K562 (cell line): Measurements from ENCODE around the gene KMT5C. TPM values are rescaled to one million over a fixed set of nuclear protein-coding genes. Genes with fewer than 3 reads are reported as not detected.
"Not testable (repeated sequence)": the region's sequence is repeated elsewhere in the genome, so short reads cannot be mapped to it uniquely, and the experiment has no call there.

ENCODE experiments used
- ATAC-seq: fragments of 200-7000 bp; cut with Tn5 transposase; 3 replicates; pipeline ENCODE4 v1.9.1; 2020; ENCODE audit warnings: moderate library complexity
- BruUV-seq: library from RNA; stranded (reverse); fragments of 400-500 nt; replicated peaks from 2 replicates; lab custom pipeline; 2021; lab: Mats Ljungman, UMichigan
- CTCF ChIA-PET: fragments of 300-600 bp; formaldehyde crosslinking; extraction: SDS; loops from one replicate; lab custom pipeline; 2021; ENCODE audit warnings: low intra/inter-chr PET ratio; lab: Yijun Ruan, JAX
- POLR2A ChIA-PET: fragments of 300-600, 350-650 bp; sonication (Branson Sonifier 250); formaldehyde crosslinking; extraction: SDS; loops from one replicate; lab custom pipeline; 2021; ENCODE audit warnings: antibody characterized with exemption, inconsistent platforms; lab: Yijun Ruan, JAX
- DNase-seq, 4 experiments: peaks; one replicate each; pipeline versions ENCODE4 v3.0.0 to v3.0.0-alpha.2; 2011 to 2018; ENCODE audit warnings: low spot score in 3 of 4, mixed read lengths in 3 of 4; ENCODE audit errors: extremely low read depth in 1 of 4
- FAIRE-seq: peaks from 2 replicates; lab custom pipeline; 2011; peaks lifted over from hg19 to GRCh38; lab: Jason Lieb, UNC
- H2AFZ ChIP-seq: 2 replicates; pipeline ENCODE4 v1.6.0; 2011; ENCODE audit warnings: low read depth, low read length, control low read depth, inconsistent platforms
- H3K27ac ChIP-seq: fragments of 200-600 bp; 3 replicates; pipeline ENCODE4 v1.8.0; 2011; ENCODE audit warnings: low read depth, mild to moderate bottlenecking, control low read depth, inconsistent platforms, low read length, moderate library complexity, mixed read lengths; ENCODE audit errors: extremely low read depth
- H3K27me3 ChIP-seq, 2 experiments: fragments of 300-600 bp in 1 of 2; 2 replicates in 1 of 2; 3 replicates in 1 of 2; pipeline versions ENCODE4 v1.6.0 to v1.8.0; 2011; ENCODE audit warnings: inconsistent platforms in 2 of 2, low read length in 2 of 2, mild to moderate bottlenecking in 1 of 2, mixed read lengths in 1 of 2, moderate library complexity in 1 of 2; ENCODE audit not compliant: control insufficient read depth in 2 of 2, insufficient read depth in 2 of 2
- H3K36me3 ChIP-seq: fragments of 300-600 bp; 3 replicates; pipeline ENCODE4 v1.8.0; 2011; ENCODE audit warnings: mild to moderate bottlenecking, low read length, inconsistent platforms; ENCODE audit not compliant: control insufficient read depth, insufficient read depth
- H3K4me1 ChIP-seq, 2 experiments: fragments of 200-600 bp in 1 of 2; replicated peaks in 1 of 2; 2 replicates in 1 of 2; 3 replicates in 1 of 2; pipeline versions ENCODE4 v1.5.1 to v1.8.0; 2011; ENCODE audit warnings: inconsistent platforms in 2 of 2, low read length in 2 of 2, mild to moderate bottlenecking in 1 of 2, mixed read lengths in 1 of 2, moderate library complexity in 1 of 2; ENCODE audit not compliant: control insufficient read depth in 2 of 2, insufficient read depth in 2 of 2
- H3K4me2 ChIP-seq: 2 replicates; pipeline ENCODE4 v1.6.1; 2011; ENCODE audit warnings: low read length, control low read depth, inconsistent platforms, mixed read lengths; ENCODE audit not compliant: insufficient read depth
- H3K4me3 ChIP-seq: fragments of 200-600 bp; sonication (generic), shearing (Covaris generic); 2 replicates; pipeline ENCODE4 v1.5.1; 2016; ENCODE audit warnings: control low read depth, inconsistent platforms
- H3K79me2 ChIP-seq: fragments of 200-600 bp; 3 replicates; pipeline ENCODE4 v1.8.0; 2011; ENCODE audit warnings: low read length, inconsistent platforms; ENCODE audit not compliant: control insufficient read depth, insufficient read depth
- H3K9ac ChIP-seq, 2 experiments: 2 replicates each; pipeline versions ENCODE4 v1.6.0 to v1.6.1; 2011; ENCODE audit warnings: low read depth in 2 of 2, low read length in 2 of 2, control low read depth in 1 of 2, inconsistent platforms in 1 of 2, mild to moderate bottlenecking in 1 of 2, mixed read lengths in 1 of 2; ENCODE audit not compliant: insufficient read depth in 1 of 2
- H3K9me1 ChIP-seq: one replicate; pipeline ENCODE4 v1.6.0; 2011; ENCODE audit warnings: inconsistent platforms, mild to moderate bottlenecking, low read length, moderate library complexity; ENCODE audit not compliant: control insufficient read depth, insufficient read depth
- H3K9me3 ChIP-seq: replicated peaks from 2 replicates; pipeline ENCODE4 v1.5.1; 2011; ENCODE audit warnings: low read depth, low read length, inconsistent platforms; ENCODE audit not compliant: control insufficient read depth, insufficient read depth
- H4K20me1 ChIP-seq: replicated peaks from 2 replicates; pipeline ENCODE4 v1.6.1; 2011; ENCODE audit warnings: low read length, inconsistent platforms, mixed read lengths; ENCODE audit not compliant: control insufficient read depth, insufficient read depth
- ATF1 ChIP-seq, 2 experiments: fragments of 450-650 bp in 1 of 2; IDR thresholded peaks; 2 replicates each; pipeline ENCODE4 v1.6.1; 2016; ENCODE audit warnings: missing compliant biosample characterization in 1 of 2, missing genetic modification characterization in 1 of 2
- CREB1 ChIP-seq, 2 experiments: sonication (generic) in 1 of 2; formaldehyde crosslinking in 1 of 2; IDR thresholded peaks; 2 replicates each; pipeline versions ENCODE4 v1.6.1 to v1.8.0; 2012 to 2022; ENCODE audit warnings: inconsistent platforms in 1 of 2, mild to moderate bottlenecking in 1 of 2, missing genetic modification reagents in 1 of 2, moderate library complexity in 1 of 2
- CREM ChIP-seq: IDR thresholded peaks from 2 replicates; pipeline ENCODE4 v1.6.1; 2014; ENCODE audit warnings: antibody characterized with exemption, low read depth
- KDM1A ChIP-seq, 2 experiments: fragments of 450-650 bp; IDR thresholded peaks; 2 replicates each; pipeline ENCODE4 v1.6.1; 2016; ENCODE audit warnings: mild to moderate bottlenecking in 2 of 2
- RBM25 ChIP-seq: fragments of 200-400 bp; formaldehyde crosslinking; IDR thresholded peaks from 2 replicates; pipeline ENCODE4 v1.6.1; 2018; ENCODE audit warnings: low read length, low read depth, moderate library complexity; ENCODE audit not compliant: severe bottlenecking
- RFX5 ChIP-seq: IDR thresholded peaks from 2 replicates; pipeline ENCODE4 v1.6.1; 2011; ENCODE audit warnings: low read depth, mild to moderate bottlenecking, improper control_type of control experiment, low read length
- ZNF592 ChIP-seq: fragments of 450-650 bp; IDR thresholded peaks from 2 replicates; pipeline ENCODE4 v1.6.1; 2017; ENCODE audit warnings: antibody characterized with exemption, mild to moderate bottlenecking
- WGBS: fragments of 100-300 bp; shearing (Covaris generic); methylation state at CpG from one replicate; pipeline ENCODE4 v1.1.6; 2016; ENCODE audit warnings: low coverage, mixed read lengths; ENCODE audit not compliant: insufficient coverage; ENCODE audit errors: missing lambda C conversion rate; 5-methylcytosine and 5-hydroxymethylcytosine counted together
- in situ Hi-C: fragments of 300-500 bp; cut with MboI; formaldehyde crosslinking; loops from 4 replicates; pipeline ENCODE4 v1.15.0; 2018; ENCODE audit warnings: inconsistent platforms, mixed read lengths
- intact Hi-C: fragments of 100-400 bp; cut with micrococcal nuclease; formaldehyde crosslinking; loops from 2 replicates; pipeline ENCODE4 v1.14.2; 2022
- polyA plus RNA-seq, 8 experiments: library from polyadenylated mRNA; depleted of rRNA in 4 of 8; stranded (reverse) in 5 of 8; unstranded in 3 of 8; fragments of >200 nt; fragmentation: Nextera tagmentation in 2 of 8; fragmentation: Illumina TruSeq in 1 of 8; extraction: Ambion mirVana in 2 of 8; extraction: Trizol in 1 of 8; gene quantifications; 2 replicates each; pipeline versions ENCODE4 v1.2.1 to v1.2.3, GENCODE V29; 2011 to 2014; ENCODE audit warnings: inconsistent platforms in 1 of 8, missing spikeins in 1 of 8
- total RNA-seq, 7 experiments: library from RNA; depleted of rRNA in 6 of 7; stranded (reverse); fragments of >200 nt in 6 of 7; fragmentation: Illumina TruSeq in 2 of 7; extraction: Trizol in 2 of 7; gene quantifications; 2 replicates each; pipeline versions ENCODE4 v1.2.1 to v1.2.3, GENCODE V29; 2011 to 2021; ENCODE audit warnings: low replicate concordance in 1 of 7

The KMT5C gene
- total and polyA plus RNA-seq, 9 of the 15 experiments (the other 6 are each of a cell fraction or from before 2014, with no cell fraction given): 0.15 to 53.5 (median 16.6) TPM

GRCh38 chr19:55325172-55325571 lies 14.5 kb upstream of the KMT5C start, which contains the start of gene TMEM150B (continued):
- peak; percentile 83 for TF ChIP-seq ZNF592

- H3K79me2 ChIP-seq; intact Hi-C loops; DNase-seq; H3K36me3 ChIP-seq; H3K9ac ChIP-seq; H3K27ac ChIP-seq; POLR2A ChIA-PET; FAIRE-seq; H3K4me3 ChIP-seq; H3K9me3 ChIP-seq; CTCF ChIA-PET; H2AFZ ChIP-seq; H3K9me1 ChIP-seq; in situ Hi-C loops; H3K4me2 ChIP-seq; H4K20me1 ChIP-seq; BruUV-seq; H3K27me3 ChIP-seq; TF ChIP-seq ATF1, CREB1 (CRISPR knock-in tag; IDR thresholded peaks at IDR 0.05): not testable (repeated sequence)
- WGBS: 27% methylated on average over 4 of the region's 4 CpGs
- peak; percentile 53; the same call in 2 of the 3 replicates for ATAC-seq
- TF ChIP-seq CREM (peak; percentile 83), ATF1 (tag; IDR thresholded peaks at IDR 0.05) (peak; percentile 62), KDM1A (IDR thresholded peaks at IDR 0.05) (peak in 1 of 2 experiments; percentile 39; a peak in 1 of 4 replicates), RBM25 (peak; percentile 77), RFX5 (peak; percentile 97), CREB1 (IDR thresholded peaks at IDR 0.05) (0 out of 2 replicates have a peak, but pooled peaks have one; percentile 33)
- H3K4me1 ChIP-seq: peaks cover 11 to 22% of the 10 kb centered on the region in 2 experiments; a peak in 4 of 5 replicates
Measured at GRCh38 chr19:55328774-55329318, 10.8 kb upstream of the KMT5C start.
